Measurements from ENCODE around the gene NUTM2E. TPM values are rescaled to one million over a fixed set of nuclear protein-coding genes. Genes with fewer than 3 reads are reported as not detected.
"Not testable (repeated sequence)": the region's sequence is repeated elsewhere in the genome, so short reads cannot be mapped to it uniquely, and the experiment has no call there.

Gene NUTM2E
- total and polyA plus RNA-seq, 2 of the 13 experiments (the other 11 are each of a cell fraction or from before 2014, with no cell fraction given) = 0.07 TPM; not detected in 1

- in situ Hi-C loops (cut with HindIII; ENCODE audit: extremely low pct_ligation_motif_present, low pct_unique_long_range_greater_than_20kb); DNase-seq (ENCODE audit: low spot score); H3K27ac ChIP-seq (ENCODE audit: extremely low read length, insufficient read depth, low read length); H3K36me3 ChIP-seq (replicated peaks in 1 of 2; ENCODE audit: control insufficient read depth in 1 of 2, insufficient read depth in 2 of 2, low read length in 2 of 2); H3K27me3 ChIP-seq (ENCODE audit: control insufficient read depth in 1 of 2, insufficient read depth in 2 of 2, low read length in 2 of 2); H3K4me2 ChIP-seq (ENCODE audit: low read depth, low read length); H3K4me1 ChIP-seq (ENCODE audit: insufficient read depth, low read length); H4K20me1 ChIP-seq (ENCODE audit: insufficient read depth, low read length); ATAC-seq; H2AFZ ChIP-seq (ENCODE audit: low read length); H3K9me3 ChIP-seq (ENCODE audit: low read length); POLR2A ChIA-PET; H3K79me2 ChIP-seq (ENCODE audit: insufficient read depth, low read length); H3K4me3 ChIP-seq (replicated peaks in 1 of 3; ENCODE audit: insufficient read depth in 1 of 3, low read depth in 2 of 3, low read length in 3 of 3); BruUV-seq (replicated peaks); FAIRE-seq; CTCF ChIA-PET (ENCODE audit: low intra/inter-chr PET ratio, low total read pairs); H3K9ac ChIP-seq (ENCODE audit: insufficient read depth, low read depth, low read length); intact Hi-C loops (cut with micrococcal nuclease; ENCODE audit: unreplicated experiment): not testable (repeated sequence)
- WGBS (ENCODE audit: low lambda C conversion rate) = 98% methylated on average over 2 of the region's 2 CpGs
Measured at GRCh38 chr10:79805857-79806256, 20.7 kb upstream of the NUTM2E start.

DNA sequence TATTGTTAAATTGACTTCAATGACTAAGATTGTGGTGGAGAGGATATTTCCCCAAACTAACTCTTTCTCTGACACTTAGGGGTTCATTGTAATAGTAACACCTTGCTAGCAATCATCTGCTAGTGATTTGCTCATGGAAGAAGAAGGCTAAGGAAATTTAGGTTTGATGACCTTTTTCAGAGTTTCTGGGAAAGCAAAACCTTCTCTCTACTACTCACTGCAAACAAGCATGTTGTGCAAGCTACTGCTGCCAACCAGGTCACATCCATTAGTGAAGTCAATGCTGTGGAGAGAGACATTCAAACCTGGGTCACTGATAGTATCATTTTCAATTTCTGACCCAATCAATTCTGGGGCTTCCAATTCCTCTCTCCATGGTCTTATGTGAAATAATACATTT is 14.6 kb upstream of the NUTM2E start:
- H3K36me3 ChIP-seq (replicated peaks in 1 of 2; ENCODE audit: control insufficient read depth in 1 of 2, insufficient read depth in 2 of 2, low read length in 2 of 2); H3K9me3 ChIP-seq (ENCODE audit: low read length); H3K27me3 ChIP-seq (ENCODE audit: control insufficient read depth in 1 of 2, insufficient read depth in 2 of 2, low read length in 2 of 2); H4K20me1 ChIP-seq (ENCODE audit: insufficient read depth, low read length); H3K4me3 ChIP-seq (replicated peaks in 1 of 3; ENCODE audit: insufficient read depth in 1 of 3, low read depth in 2 of 3, low read length in 3 of 3); H3K27ac ChIP-seq (ENCODE audit: extremely low read length, insufficient read depth, low read length); ATAC-seq; H3K9ac ChIP-seq (ENCODE audit: insufficient read depth, low read depth, low read length); in situ Hi-C loops (cut with HindIII; ENCODE audit: extremely low pct_ligation_motif_present, low pct_unique_long_range_greater_than_20kb); H3K4me1 ChIP-seq (ENCODE audit: insufficient read depth, low read length); DNase-seq (ENCODE audit: low spot score); BruUV-seq (replicated peaks); H3K79me2 ChIP-seq (ENCODE audit: insufficient read depth, low read length); intact Hi-C loops (cut with micrococcal nuclease; ENCODE audit: unreplicated experiment); FAIRE-seq; H3K4me2 ChIP-seq (ENCODE audit: low read depth, low read length); CTCF ChIA-PET (ENCODE audit: low intra/inter-chr PET ratio, low total read pairs); H2AFZ ChIP-seq (ENCODE audit: low read length); POLR2A ChIA-PET: not testable (repeated sequence)

DNA sequence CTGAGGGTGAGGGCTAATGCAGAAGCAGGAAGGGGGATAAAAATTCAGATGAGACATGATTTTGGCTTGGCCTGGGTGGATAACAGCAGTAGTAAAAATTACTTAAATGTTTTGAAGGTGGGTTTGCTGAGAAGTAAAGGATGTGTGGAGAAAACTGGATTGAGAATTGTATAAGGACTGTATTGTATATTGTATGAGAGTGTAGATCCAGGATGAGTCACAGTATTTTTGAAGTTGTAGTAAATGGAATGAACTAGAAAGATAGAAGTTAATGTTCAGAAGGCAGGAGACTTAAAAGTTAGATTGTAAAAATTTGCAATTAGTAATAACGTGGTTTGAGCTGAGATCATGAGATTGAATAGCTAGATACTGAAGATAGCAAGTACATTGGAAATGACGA is 10.2 kb upstream of the NUTM2E start:
- H3K9me3 ChIP-seq (ENCODE audit: low read length); in situ Hi-C loops (cut with HindIII; ENCODE audit: extremely low pct_ligation_motif_present, low pct_unique_long_range_greater_than_20kb); intact Hi-C loops (cut with micrococcal nuclease; ENCODE audit: unreplicated experiment); H3K9ac ChIP-seq (ENCODE audit: insufficient read depth, low read depth, low read length); H3K4me3 ChIP-seq (replicated peaks in 1 of 3; ENCODE audit: insufficient read depth in 1 of 3, low read depth in 2 of 3, low read length in 3 of 3); ATAC-seq; H4K20me1 ChIP-seq (ENCODE audit: insufficient read depth, low read length); H3K79me2 ChIP-seq (ENCODE audit: insufficient read depth, low read length); H2AFZ ChIP-seq (ENCODE audit: low read length); H3K27ac ChIP-seq (ENCODE audit: extremely low read length, insufficient read depth, low read length); BruUV-seq (replicated peaks); FAIRE-seq; H3K4me2 ChIP-seq (ENCODE audit: low read depth, low read length); H3K4me1 ChIP-seq (ENCODE audit: insufficient read depth, low read length); H3K27me3 ChIP-seq (ENCODE audit: control insufficient read depth in 1 of 2, insufficient read depth in 2 of 2, low read length in 2 of 2); DNase-seq (ENCODE audit: low spot score); POLR2A ChIA-PET; CTCF ChIA-PET (ENCODE audit: low intra/inter-chr PET ratio, low total read pairs); H3K36me3 ChIP-seq (replicated peaks in 1 of 2; ENCODE audit: control insufficient read depth in 1 of 2, insufficient read depth in 2 of 2, low read length in 2 of 2): not testable (repeated sequence)
- WGBS (ENCODE audit: low lambda C conversion rate) = no CpG with 5 or more reads among the region's 2 CpGs

- POLR2A ChIA-PET = not testable (repeated sequence)
- WGBS (ENCODE audit: low lambda C conversion rate) = 95% methylated on average over 6 of the region's 6 CpGs
Measured at GRCh38 chr10:79823387-79823786, 3.2 kb upstream of the NUTM2E start.

More at GRCh38 chr10:79823387-79823786, 3.2 kb upstream of the NUTM2E start:
- H3K4me1 ChIP-seq (ENCODE audit: insufficient read depth, low read length); H3K27me3 ChIP-seq (ENCODE audit: control insufficient read depth in 1 of 2, insufficient read depth in 2 of 2, low read length in 2 of 2); H3K27ac ChIP-seq (ENCODE audit: extremely low read length, insufficient read depth, low read length); H3K4me2 ChIP-seq (ENCODE audit: low read depth, low read length); H3K9me3 ChIP-seq (ENCODE audit: low read length); intact Hi-C loops (cut with micrococcal nuclease; ENCODE audit: unreplicated experiment); H4K20me1 ChIP-seq (ENCODE audit: insufficient read depth, low read length); DNase-seq (ENCODE audit: low spot score); H3K79me2 ChIP-seq (ENCODE audit: insufficient read depth, low read length); CTCF ChIA-PET (ENCODE audit: low intra/inter-chr PET ratio, low total read pairs); H2AFZ ChIP-seq (ENCODE audit: low read length); H3K4me3 ChIP-seq (replicated peaks in 1 of 3; ENCODE audit: insufficient read depth in 1 of 3, low read depth in 2 of 3, low read length in 3 of 3); FAIRE-seq; ATAC-seq; H3K36me3 ChIP-seq (replicated peaks in 1 of 2; ENCODE audit: control insufficient read depth in 1 of 2, insufficient read depth in 2 of 2, low read length in 2 of 2); in situ Hi-C loops (cut with HindIII; ENCODE audit: extremely low pct_ligation_motif_present, low pct_unique_long_range_greater_than_20kb); BruUV-seq (replicated peaks); H3K9ac ChIP-seq (ENCODE audit: insufficient read depth, low read depth, low read length): not testable (repeated sequence)

Measured in HepG2 (cell line).